Heart right ventricle (tissue), 16 donors: Measurements from ENCODE around the gene GLRA3. TPM values are rescaled to one million over a fixed set of nuclear protein-coding genes. Genes with fewer than 3 reads are reported as not detected.

ENCODE experiments used
- ATAC-seq, 8 donors: fragments of 200-7000 bp; cut with Tn5 transposase; one replicate each; pipeline ENCODE4 v1.9.1; 2020; ENCODE audit warnings: mild to moderate bottlenecking in 8 of 8, moderate library complexity in 8 of 8, moderate number of reproducible peaks in 1 of 8
- DNase-seq, 2 donors: peaks; one replicate each; pipeline ENCODE4 v3.0.0-alpha.2; 2020
- H3K27ac ChIP-seq, 10 donors: fragments of 200-600 bp; sonication (generic) in 2 of 10; one replicate each; pipeline versions ENCODE4 v1.5.0 to v1.8.0; 2020 to 2022; ENCODE audit warnings: mild to moderate bottlenecking in 3 of 10
- H3K27me3 ChIP-seq, 7 donors: fragments of 200-600 bp; one replicate each; pipeline ENCODE4 v1.8.0; 2021 to 2022; ENCODE audit warnings: mild to moderate bottlenecking in 2 of 7
- H3K36me3 ChIP-seq, 9 donors: fragments of 200-600 bp; sonication (generic) in 1 of 9; one replicate each; pipeline versions ENCODE4 v1.5.0 to v1.8.0; 2020 to 2022; ENCODE audit warnings: mild to moderate bottlenecking in 2 of 9
- H3K4me1 ChIP-seq, 9 donors: fragments of 200-600 bp; sonication (generic) in 1 of 9; one replicate each; pipeline versions ENCODE4 v1.5.0 to v1.8.0; 2020 to 2022; ENCODE audit warnings: mild to moderate bottlenecking in 4 of 9
- H3K4me3 ChIP-seq, 10 donors: fragments of 200-600 bp; sonication (generic) in 2 of 10; one replicate each; pipeline versions ENCODE4 v1.5.0 to v1.8.0; 2020 to 2022; ENCODE audit warnings: mild to moderate bottlenecking in 7 of 10, moderate library complexity in 2 of 10
- H3K9me3 ChIP-seq, 11 donors: fragments of 200-600 bp in 10 of 11; sonication (generic) in 2 of 11; one replicate each; pipeline versions ENCODE4 v1.5.0 to v1.8.0; 2013 to 2022; ENCODE audit warnings: mild to moderate bottlenecking in 2 of 11, control low read depth in 1 of 11, moderate library complexity in 1 of 11
- CTCF ChIP-seq, 9 donors: fragments of 200-600 bp; sonication (generic) in 2 of 9; IDR thresholded peaks; one replicate each; pipeline versions ENCODE4 v1.5.0 to v1.8.0; 2021 to 2022; ENCODE audit warnings: antibody characterized with exemption in 9 of 9, mild to moderate bottlenecking in 5 of 9, moderate library complexity in 1 of 9
- WGBS, 2 donors: extraction: QIAGEN DNeasy Blood & Tissue Kit; methylation state at CpG; one replicate each; pipeline ENCODE4 v1.1.7; 2013; ENCODE audit warnings: inconsistent platforms in 1 of 2; 5-methylcytosine and 5-hydroxymethylcytosine counted together
- intact Hi-C, 10 donors: fragments of 100-400 bp; cut with DNase I; formaldehyde crosslinking; loops; one replicate each; pipeline versions ENCODE4 v1.11.1 to v1.14.2; 2022
- polyA plus RNA-seq, 2 donors: library from polyadenylated mRNA; stranded (reverse); fragments of 200-250 nt; gene quantifications; one replicate each; pipeline ENCODE4 v1.2.3, GENCODE V29; 2013
- total RNA-seq, 10 donors: library from RNA; stranded (reverse); fragmentation: NEBNext Ultra II Directional in 3 of 10; extraction: Animal tissue kit (Norgen Biotek cat#: 25700) in 3 of 10; gene quantifications; one replicate each; pipeline versions ENCODE4 v1.2.1 to v1.2.4, GENCODE V29; 2021 to 2023
- donor health status: Arrhythmogenic right ventricular cardiomyopathy.
- donor health status: ischemic (EF 13 %, LVEDD 7.1; RV severe dilation, severe dysfunction).
- donor health status: healthy with polysubstance abuse.
- donor health status: DM: no; HTN: yes; CAD: no.
- donor health status: DM: no; HTN: no; CAD: no.
- donor health status: ischemic (EF 25% LVEDD 6.9; RV normal size, moderate dysfunction).
- donor health status: ischemic (EF 25% LVEDD 5.7; RV mildly dilated, moderate dysfunction).
- donor health status: healthy.
- donor health status: DM: yes; HTN: yes; CAD: no.
- donor health status: Ischemic cardiomyopathy.
- donor health status: ischemic (EF 35%, LVEDD 5.7; RV mildly dilated, moderate dysfunction).
- donor health status: nonischemic (EF 11% LVEDD 7.7; RV severe dilation, severe dysfunction).
- donor health status: DM: yes; HTN: yes; CAD: no.
- donor health status: PGD.
- donor health status: ischemic (EF 29% LVEDD 5.4; RV normal size, mild dysfunction).
- donor health status: nonischemic (EF 23%, LVEDD 6.1; RV moderate dilation, normal function).

GLRA3 gene
- total and polyA plus RNA-seq, 12 donors = not detected

DNA sequence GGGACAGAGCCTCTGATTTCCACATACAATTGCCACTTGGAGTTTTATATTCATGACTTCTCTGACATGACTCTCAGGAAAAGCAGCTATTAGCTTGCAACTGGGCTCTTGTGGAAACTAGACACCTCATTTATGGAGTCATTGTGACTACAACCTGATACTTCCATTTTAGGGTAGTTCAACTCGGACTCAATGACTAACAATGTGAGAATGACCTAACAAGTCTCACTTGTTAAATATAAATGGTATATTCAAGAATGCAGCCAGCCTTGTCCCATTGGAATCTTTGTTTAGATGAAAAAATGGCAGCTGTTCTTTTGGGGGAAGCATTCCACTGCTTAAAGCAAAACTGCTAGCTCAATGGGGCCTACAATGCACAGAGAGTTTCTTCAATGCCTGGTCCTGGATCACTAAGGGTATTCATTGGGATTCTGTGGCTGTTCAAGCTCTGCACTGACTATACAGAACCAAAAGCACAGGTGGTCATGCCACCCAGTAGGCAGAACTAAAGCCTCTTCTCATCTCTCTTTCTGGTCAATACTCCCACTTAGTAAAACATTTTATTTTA is 36.5 kb upstream of the GLRA3 start:
- Histone ChIP-seq H3K36me3 (no peaks in the 10 kb centered on the region), H3K27me3 (no peaks in the 10 kb centered on the region), H3K9me3 (peaks cover 0 to 11% (median 0%) of the 10 kb centered on the region in 11 donors), H3K27ac (no peak overlapping the region), H3K4me1 (no peaks in the 10 kb centered on the region), H3K4me3 (no peak overlapping the region)
- no peak for DNase-seq
- no peak for ATAC-seq
- no peak for TF ChIP-seq CTCF (IDR thresholded peaks at IDR 0.05)
- 26 to 54% methylated on average over 1 of the region's 1 CpG for WGBS, 2 donors
- intact Hi-C loops = no loop called here

DNA sequence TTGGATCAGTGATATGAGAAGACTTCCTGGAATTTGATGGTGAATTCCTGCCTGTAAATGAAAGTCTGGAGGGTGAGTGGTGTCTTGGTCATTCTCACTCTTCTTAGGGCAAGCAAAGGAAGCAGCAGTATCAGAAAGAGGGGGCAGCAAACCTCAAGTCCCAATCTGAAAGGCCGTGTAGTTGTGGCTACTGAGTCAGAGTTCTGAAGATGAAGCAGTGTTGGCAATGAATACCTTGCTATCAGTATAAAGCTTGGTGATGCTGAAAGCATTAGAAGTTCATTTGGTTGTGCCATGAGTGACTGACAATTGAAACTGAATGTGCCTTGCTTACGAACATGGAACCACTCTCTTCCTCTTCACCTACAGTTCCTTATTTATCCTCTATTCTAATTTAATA is 35.0 kb upstream of the GLRA3 start:
- ATAC-seq (no peak), DNase-seq (no peak)
- H3K27me3 ChIP-seq = no peaks in the 10 kb centered on the region
- no peak for TF ChIP-seq CTCF (IDR thresholded peaks at IDR 0.05)
- H3K4me3 ChIP-seq = no peak overlapping the region
- intact Hi-C loops = no loop called here
- H3K9me3 ChIP-seq = peaks cover 0 to 15% (median 0%) of the 10 kb centered on the region in 11 donors
- 74 to 80% methylated on average over 2 of the region's 2 CpGs for WGBS, 2 donors
- no peak overlapping the region for H3K27ac ChIP-seq
- H3K4me1 ChIP-seq = no peaks in the 10 kb centered on the region
- no peaks in the 10 kb centered on the region for H3K36me3 ChIP-seq

GRCh38 chr4:174860588-174860987 is 31.5 kb upstream of the GLRA3 start:
- ATAC-seq (no peak), DNase-seq (no peak)
- Histone ChIP-seq H3K4me1 (no peaks in the 10 kb centered on the region), H3K36me3 (no peaks in the 10 kb centered on the region), H3K27ac (no peak overlapping the region), H3K9me3 (peaks cover 0 to 10% (median 0%) of the 10 kb centered on the region in 11 donors), H3K27me3 (no peaks in the 10 kb centered on the region), H3K4me3 (no peak overlapping the region)
- WGBS, 2 donors = 71 to 73% methylated on average over 1 of the region's 1 CpG
- intact Hi-C loops = no loop called here
- no peak for TF ChIP-seq CTCF (IDR thresholded peaks at IDR 0.05)

DNA sequence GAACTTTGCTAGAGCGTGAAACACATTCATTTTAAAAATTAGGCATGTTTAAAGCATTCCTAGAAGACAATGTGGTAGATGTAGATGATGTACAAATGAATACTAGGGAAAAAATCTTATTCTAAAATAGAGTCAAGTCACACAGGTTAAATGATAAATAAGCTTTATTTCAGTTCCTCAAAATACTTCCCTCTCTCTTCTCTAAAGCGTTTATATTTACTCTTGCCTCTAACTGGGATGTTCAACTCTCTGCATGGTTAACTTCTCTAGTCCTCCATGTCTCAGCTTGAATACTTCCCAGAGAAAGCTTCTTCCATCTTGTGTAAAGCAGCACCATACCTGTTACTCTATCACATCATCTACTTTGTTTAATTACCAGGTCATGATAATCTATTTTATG is 30.9 kb upstream of the GLRA3 start:
- intact Hi-C loops = no loop called here
- WGBS, 2 donors = 43 to 58% methylated on average over 2 of the region's 2 CpGs
- no peak for ATAC-seq
- H3K9me3 ChIP-seq = peaks cover 0 to 10% (median 0%) of the 10 kb centered on the region in 11 donors
- H3K4me1 ChIP-seq = no peaks in the 10 kb centered on the region
- no peak overlapping the region for H3K4me3 ChIP-seq
- DNase-seq = no peak
- H3K36me3 ChIP-seq = no peaks in the 10 kb centered on the region
- H3K27me3 ChIP-seq = no peaks in the 10 kb centered on the region
- H3K27ac ChIP-seq = no peak overlapping the region
- TF ChIP-seq CTCF (IDR thresholded peaks at IDR 0.05) = no peak
